OCI-LY7 (cell line): ENCODE results near the gene BCAR3. TPM values are rescaled to one million over a fixed set of nuclear protein-coding genes. Genes with fewer than 3 reads are reported as not detected.

Experiments
- BruUV-seq: library from RNA; stranded (reverse); fragments of 400-500 nt; replicated peaks from 2 replicates; lab custom pipeline; 2021; lab: Mats Ljungman, UMichigan
- CTCF ChIA-PET: fragments of 300-600 bp; sonication (Branson Sonifier 250); formaldehyde crosslinking; loops from one replicate; lab custom pipeline; 2022; ENCODE audit warnings: antibody characterized with exemption; ENCODE audit not compliant: unreplicated experiment; lab: Charles Lee
- POLR2A ChIA-PET: fragments of 300-600 bp; sonication (Branson Sonifier 250); formaldehyde crosslinking; loops from one replicate; lab custom pipeline; 2022; ENCODE audit warnings: antibody characterized with exemption; lab: Charles Lee
- DNase-seq: peaks from one replicate; pipeline ENCODE4 v3.0.0-alpha.2; 2015; ENCODE audit warnings: low spot score
- H2AFZ ChIP-seq: fragments of 200-600 bp; sonication (generic), shearing (Covaris generic); 2 replicates; pipeline ENCODE4 v1.6.1; 2014; ENCODE audit warnings: mild to moderate bottlenecking, antibody characterized with exemption, low read length, moderate library complexity
- H3K27ac ChIP-seq: fragments of 200-600 bp; sonication (generic); 2 replicates; pipeline ENCODE4 v1.5.1; 2014; ENCODE audit warnings: mixed run types, low read depth, mild to moderate bottlenecking, moderate library complexity, low read length, inconsistent platforms; ENCODE audit not compliant: poor library complexity, severe bottlenecking
- H3K36me3 ChIP-seq: fragments of 200-600 bp; sonication (generic); 2 replicates; pipeline ENCODE4 v1.6.1; 2014; ENCODE audit warnings: mild to moderate bottlenecking, antibody characterized with exemption, low read length, moderate library complexity, mixed read lengths; ENCODE audit not compliant: insufficient read depth
- H3K4me1 ChIP-seq: fragments of 200-600 bp; sonication (generic); 2 replicates; pipeline ENCODE4 v1.5.1; 2014; ENCODE audit warnings: mild to moderate bottlenecking, low read length; ENCODE audit not compliant: insufficient read depth, poor library complexity, severe bottlenecking
- H3K4me2 ChIP-seq: fragments of 200-600 bp; sonication (generic); 2 replicates; pipeline ENCODE4 v1.6.1; 2014; ENCODE audit warnings: mild to moderate bottlenecking, low read length
- H3K4me3 ChIP-seq: fragments of 200-600 bp; sonication (generic); 2 replicates; pipeline ENCODE4 v1.5.1; 2014; ENCODE audit warnings: mild to moderate bottlenecking, low read depth, low read length; ENCODE audit not compliant: poor library complexity, severe bottlenecking
- H3K79me2 ChIP-seq: fragments of 200-600 bp; sonication (generic); 2 replicates; pipeline ENCODE4 v1.6.1; 2016; ENCODE audit warnings: low read depth, mild to moderate bottlenecking, low read length, moderate library complexity, mixed read lengths; ENCODE audit not compliant: insufficient read depth
- H3K9me2 ChIP-seq: fragments of 200-600 bp; sonication (generic); 2 replicates; pipeline ENCODE4 v1.6.1; 2016; ENCODE audit warnings: mild to moderate bottlenecking, low read length, mixed read lengths; ENCODE audit not compliant: insufficient read depth
- H3K9me3 ChIP-seq: fragments of 200-600 bp; sonication (generic); 2 replicates; pipeline ENCODE4 v1.6.1; 2014; ENCODE audit warnings: mild to moderate bottlenecking, mixed run types, low read length, mixed read lengths
- H4K20me1 ChIP-seq: fragments of 200-600 bp; sonication (generic); 2 replicates; pipeline ENCODE4 v1.6.1; 2014; ENCODE audit warnings: mild to moderate bottlenecking, antibody characterized with exemption, low read length, moderate library complexity, mixed read lengths; ENCODE audit not compliant: insufficient read depth
- CTCF ChIP-seq: fragments of 200-600 bp; sonication (generic); conservative IDR thresholded peaks from 2 replicates; pipeline ENCODE4 v1.5.1; 2014; ENCODE audit warnings: mild to moderate bottlenecking, antibody characterized with exemption, low read length, moderate library complexity, mixed read lengths
- EZH2phosphoT487 ChIP-seq: fragments of 200-600 bp; sonication (generic); IDR thresholded peaks from 2 replicates; pipeline ENCODE4 v1.6.1; 2018; ENCODE audit warnings: low read depth, borderline replicate concordance, mild to moderate bottlenecking, mixed run types, antibody characterized with exemption, low read length, moderate library complexity, mixed read lengths
- intact Hi-C: fragments of 100-400 bp; cut with micrococcal nuclease; formaldehyde crosslinking; loops from one replicate; pipeline ENCODE4 v1.10.0; 2022; ENCODE audit not compliant: unreplicated experiment
- total RNA-seq, 2 experiments: library from RNA; depleted of rRNA in 1 of 2; stranded (reverse); fragments of >200 nt in 1 of 2; shearing (Covaris generic) in 1 of 2; gene quantifications; 2 replicates each; pipeline ENCODE4 v1.2.3, GENCODE V29; 2014 to 2022

Gene BCAR3
- total RNA-seq, 2 experiments from 2014 or later, result 16.3 to 24.2 TPM

DNA sequence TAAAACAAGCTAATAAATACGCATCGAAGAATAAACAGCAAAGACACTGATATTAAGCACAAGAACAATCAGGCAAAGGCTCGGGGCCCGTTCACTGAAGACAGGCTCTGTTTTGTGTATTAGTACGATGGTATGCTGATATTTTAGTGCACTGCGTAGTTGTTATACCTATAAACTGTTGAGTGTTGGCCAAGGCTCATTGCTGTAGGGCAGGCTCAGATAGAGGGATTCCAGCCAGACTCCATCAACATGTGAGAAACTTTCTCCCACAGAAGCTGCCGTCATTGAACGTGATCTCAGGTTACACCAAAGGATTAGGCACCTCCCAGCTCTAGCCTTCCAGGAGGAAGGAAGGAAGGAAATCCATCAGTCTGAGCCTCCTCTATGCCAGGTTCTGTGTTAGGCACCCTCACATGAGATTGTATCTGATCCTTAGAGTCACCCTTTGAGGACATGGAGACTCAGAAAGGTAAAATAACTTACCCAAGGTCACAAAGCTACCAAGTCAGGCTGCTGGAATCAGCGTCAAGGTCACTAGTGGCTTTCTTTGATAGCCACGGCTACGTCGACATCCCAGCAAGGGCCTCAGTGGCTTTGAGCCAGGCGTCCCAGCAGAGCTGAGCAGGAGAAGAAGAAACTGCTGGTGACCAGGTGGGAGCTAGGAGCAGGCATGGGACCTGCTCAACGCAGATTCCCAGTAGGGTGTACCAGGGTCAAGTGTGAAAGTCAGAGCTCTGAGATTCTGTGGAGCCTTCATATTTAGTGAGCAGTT lies 14.8 kb downstream of the BCAR3 start:
- Histone ChIP-seq H3K79me2 (0 out of 2 replicates have a peak, but pooled peaks cover 4% of the 10 kb centered on the region), H3K27ac (no peak overlapping the region), H3K36me3 (peaks cover 86% of the 10 kb centered on the region), H3K4me1 (no peaks in the 10 kb centered on the region), H3K9me3 (no peaks in the 10 kb centered on the region), H2AFZ (no peak overlapping the region), H3K9me2 (no peaks in the 10 kb centered on the region), H3K4me2 (no peak overlapping the region), H3K4me3 (no peak overlapping the region), H4K20me1 (no peaks in the 10 kb centered on the region)
- intact Hi-C loops, result no loop called here
- no peak for DNase-seq
- no TSS peak for BruUV-seq
- ChIA-PET CTCF (interaction anchor here (1.0 kb wide), 1 partner anchor 27 kb away, joined by 3 read pairs; no protein-coding TSS in a partner anchor), POLR2A (interaction anchor here (0.9 to 1.8 kb wide), 2 partner anchors 12 to 19 kb away, joined by 4 to 9 read pairs; no protein-coding TSS in a partner anchor)
- TF ChIP-seq EZH2phosphoT487, result no peak
- TF ChIP-seq CTCF, result no peak

DNA sequence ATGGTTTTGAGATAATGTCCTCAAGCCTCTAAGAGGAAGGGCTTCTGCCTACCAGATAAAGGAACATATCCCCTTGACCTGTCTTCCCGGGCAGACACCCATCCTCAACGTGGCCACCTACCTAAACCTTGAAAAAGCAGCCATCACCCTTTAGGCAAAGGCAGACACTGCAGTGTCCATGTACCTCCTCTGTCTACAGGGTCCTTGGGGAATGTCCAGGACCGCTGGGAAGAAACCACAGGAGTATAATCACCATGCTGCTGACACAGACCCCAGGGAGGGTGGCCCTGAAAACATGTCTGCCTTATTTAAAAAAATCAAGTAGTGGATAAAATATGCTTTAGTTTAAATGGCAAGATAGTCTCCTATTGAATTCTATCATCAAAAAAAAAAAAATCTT lies 16.6 kb downstream of the BCAR3 start:
- peaks cover 83% of the 10 kb centered on the region for H3K36me3 ChIP-seq
- H3K4me1 ChIP-seq, result no peaks in the 10 kb centered on the region
- no peak overlapping the region for H3K27ac ChIP-seq
- H3K4me3 ChIP-seq, result no peak overlapping the region
- H3K9me3 ChIP-seq, result no peaks in the 10 kb centered on the region
- no peak overlapping the region for H3K4me2 ChIP-seq
- intact Hi-C loops, result no loop called here
- H3K79me2 ChIP-seq, result 0 out of 2 replicates have a peak, but pooled peaks cover 4% of the 10 kb centered on the region
- BruUV-seq, result no TSS peak
- TF ChIP-seq CTCF (no peak), EZH2phosphoT487 (no peak)
- no peak overlapping the region for H2AFZ ChIP-seq
- H4K20me1 ChIP-seq, result no peaks in the 10 kb centered on the region
- POLR2A ChIA-PET, result interaction anchor here (0.5 to 1.1 kb wide), 3 partner anchors 17 to 487 kb away, joined by 3 read pairs; no protein-coding TSS in a partner anchor
- CTCF ChIA-PET, result no interaction called here
- no peaks in the 10 kb centered on the region for H3K9me2 ChIP-seq
- no peak for DNase-seq

DNA sequence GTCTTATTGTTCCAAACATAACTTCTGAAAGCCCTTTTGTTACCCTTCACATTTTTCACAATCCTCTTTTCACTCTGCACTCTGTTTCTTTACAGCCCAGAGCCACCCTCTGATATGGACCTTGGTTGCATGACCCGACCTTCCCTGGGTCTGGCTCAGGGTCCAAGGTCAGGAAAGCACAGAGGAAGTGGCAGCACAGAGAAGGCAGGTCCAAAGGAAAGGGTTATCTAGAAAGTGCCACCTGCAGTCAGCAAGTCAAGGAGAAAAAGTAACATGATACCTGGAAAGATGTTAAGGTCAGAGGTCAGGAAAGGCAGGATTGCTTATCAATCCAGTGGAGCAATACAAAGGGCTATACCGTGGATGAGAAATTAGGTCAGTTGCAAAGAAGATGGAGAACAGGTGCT lies 18.4 kb downstream of the BCAR3 start:
- no peak overlapping the region for H3K4me3 ChIP-seq
- BruUV-seq, result no TSS peak
- H4K20me1 ChIP-seq, result no peaks in the 10 kb centered on the region
- CTCF ChIA-PET, result no interaction called here
- H2AFZ ChIP-seq, result no peak overlapping the region
- DNase-seq, result no peak
- no peak overlapping the region for H3K27ac ChIP-seq
- intact Hi-C loops, result no loop called here
- H3K4me1 ChIP-seq, result no peaks in the 10 kb centered on the region
- no peaks in the 10 kb centered on the region for H3K9me3 ChIP-seq
- 0 out of 2 replicates have a peak, but pooled peaks cover 2% of the 10 kb centered on the region for H3K79me2 ChIP-seq
- no peak for TF ChIP-seq EZH2phosphoT487
- no peak for TF ChIP-seq CTCF
- H3K9me2 ChIP-seq, result no peaks in the 10 kb centered on the region
- POLR2A ChIA-PET, result interaction anchor here (0.7 to 1.7 kb wide), 3 partner anchors 13 to 103 kb away, joined by 3 read pairs; no protein-coding TSS in a partner anchor
- H3K36me3 ChIP-seq, result peaks cover 86% of the 10 kb centered on the region
- no peak overlapping the region for H3K4me2 ChIP-seq
